LNCaP clone FGC (cell line): ENCODE measurements around the gene LMLN.

Experiments
- DNase-seq: peaks from one replicate; pipeline ENCODE4 v3.0.0-alpha.2; 2011; ENCODE audit warnings: low read depth
- H3K4me3 ChIP-seq: 2 replicates; pipeline ENCODE4 v1.5.1; 2011; ENCODE audit warnings: mild to moderate bottlenecking, low read depth, low read length, control low read depth
- CTCF ChIP-seq: IDR thresholded peaks from 2 replicates; pipeline ENCODE4 v1.5.1; 2012; ENCODE audit warnings: mild to moderate bottlenecking; ENCODE audit not compliant: control insufficient read depth, insufficient read depth; ENCODE audit errors: extremely low read depth

The LMLN gene

DNA sequence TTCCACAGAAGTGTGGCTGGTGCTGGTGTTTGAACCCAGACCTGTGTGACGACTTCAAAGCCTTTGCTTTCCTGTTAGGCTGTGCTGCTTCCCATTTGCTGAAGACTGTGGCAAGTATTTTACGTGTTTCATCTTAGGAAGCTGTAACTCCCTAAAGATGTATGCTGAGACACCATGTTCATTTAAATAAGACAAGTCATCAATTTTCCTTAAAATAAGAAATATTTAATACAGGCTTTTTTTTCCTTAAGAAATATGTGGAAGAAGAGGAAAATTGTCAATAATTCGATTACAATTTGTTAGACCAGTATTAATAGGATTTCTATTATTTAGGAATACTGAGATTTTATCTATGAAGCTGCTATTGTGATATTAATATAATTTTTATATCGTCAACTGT is 58.4 kb downstream of the LMLN start:
- DNase-seq, result no peak
- no peak overlapping the region for H3K4me3 ChIP-seq
- TF ChIP-seq CTCF, result no peak

- no peak for TF ChIP-seq CTCF
- H3K4me3 ChIP-seq, result no peak overlapping the region
- no peak for DNase-seq
Measured at GRCh38 chr3:198019115-198019514, 59.1 kb downstream of the LMLN start.

- H3K4me3 ChIP-seq, result no peak overlapping the region
- DNase-seq, result no peak
- no peak for TF ChIP-seq CTCF
Measured at GRCh38 chr3:198021320-198021719, 61.3 kb downstream of the LMLN start.

GRCh38 chr3:198022604-198023003 is 62.6 kb downstream of the LMLN start:
- no peak for DNase-seq
- TF ChIP-seq CTCF, result no peak
- no peak overlapping the region for H3K4me3 ChIP-seq

DNA sequence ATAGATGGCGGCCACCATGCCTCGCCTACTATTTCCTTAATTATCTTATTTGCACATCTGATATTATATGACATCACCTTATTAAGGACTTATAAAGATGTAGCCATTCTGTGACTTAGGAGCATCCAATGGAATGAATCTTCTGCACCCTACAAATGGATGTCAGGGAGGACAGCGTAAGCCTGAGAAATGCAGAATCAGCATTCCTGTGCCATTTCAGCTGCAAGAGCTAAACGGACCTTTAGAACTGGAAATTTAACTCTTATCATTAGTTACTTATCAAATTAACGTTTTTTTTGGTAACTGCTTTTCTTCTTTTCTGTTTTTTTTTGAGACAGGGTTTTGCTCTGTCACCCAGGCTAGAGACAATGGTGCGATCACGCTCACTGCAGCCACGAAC is 65.6 kb downstream of the LMLN start:
- no peak for TF ChIP-seq CTCF
- no peak overlapping the region for H3K4me3 ChIP-seq
- DNase-seq, result no peak

DNA sequence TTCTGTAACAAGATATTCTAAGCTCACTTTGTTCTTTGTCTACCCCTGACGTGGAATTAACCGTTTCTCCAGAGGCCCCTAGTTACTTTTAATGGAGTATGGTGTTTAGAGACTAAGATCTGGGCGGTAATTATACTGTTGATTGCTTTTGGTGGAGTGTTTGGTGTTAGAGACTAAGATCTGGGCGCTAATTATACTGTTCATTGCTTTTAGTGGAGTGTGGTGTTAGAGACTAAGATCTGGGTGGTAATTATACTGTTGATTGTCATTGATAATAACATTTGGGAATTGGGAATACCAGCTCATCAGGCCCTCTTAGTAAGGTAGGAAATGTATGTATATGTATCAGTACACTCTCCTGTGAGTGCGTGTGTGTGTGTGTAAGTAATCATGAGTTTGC is 66.6 kb downstream of the LMLN start:
- TF ChIP-seq CTCF, result no peak
- H3K4me3 ChIP-seq, result no peak overlapping the region
- no peak for DNase-seq

- TF ChIP-seq CTCF, result no peak
- DNase-seq, result no peak
- H3K4me3 ChIP-seq, result no peak overlapping the region
Measured at GRCh38 chr3:198027045-198027798, 67.2 kb downstream of the LMLN start.
